HG03064 (cell line): ENCODE data around the gene CARM1.
"Not testable (repeated sequence)": the region's sequence is repeated elsewhere in the genome, so short reads cannot be mapped to it uniquely, and the experiment has no call there.

Experiments used
- ATAC-seq: cut with Tn5 transposase; IDR thresholded peaks from one replicate; pipeline ENCODE4 v1.9.1; 2021; ENCODE audit warnings: low read depth; ENCODE audit not compliant: unreplicated experiment

CARM1 gene

DNA sequence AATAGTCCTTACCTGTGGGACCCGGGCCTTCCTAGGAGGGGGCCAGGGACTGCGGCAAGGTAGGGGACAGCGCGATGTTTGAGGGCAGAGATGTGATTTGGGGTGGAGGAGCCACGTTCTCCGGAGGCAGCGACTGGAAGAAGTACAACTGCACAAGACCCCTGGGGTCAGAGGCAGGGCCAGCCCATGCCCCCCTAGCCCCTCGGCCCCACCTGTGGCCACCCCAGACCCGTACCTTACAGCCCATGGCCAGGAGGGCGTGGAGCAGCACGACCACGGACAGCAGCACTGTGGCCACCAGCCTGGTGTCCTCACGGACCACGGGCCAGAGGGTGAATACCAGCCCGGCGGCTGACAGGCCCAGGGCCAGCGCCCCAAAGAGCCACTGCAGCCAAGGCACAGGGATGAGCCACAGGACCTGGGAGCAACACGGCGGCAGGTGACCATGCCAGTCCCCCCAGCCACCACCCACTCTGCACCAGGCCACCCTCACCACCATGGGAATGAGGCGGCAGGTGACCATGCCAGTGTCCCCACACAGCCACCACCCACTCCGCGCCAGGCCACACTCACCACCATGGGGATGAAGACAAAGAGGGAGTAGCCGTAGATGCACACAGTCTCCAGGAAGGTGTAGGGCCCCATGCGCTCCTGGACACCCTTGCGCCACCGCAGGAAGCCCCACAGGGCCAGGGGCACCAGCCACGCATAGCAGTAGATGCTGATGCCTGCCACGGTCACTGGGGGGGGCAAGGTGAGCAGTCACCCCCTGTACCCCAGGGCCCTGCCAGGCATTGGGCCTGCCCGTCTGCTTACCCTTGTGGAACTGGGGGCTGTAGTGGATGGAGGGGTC, 52.1 kb downstream of the CARM1 start:
- no peak for ATAC-seq

- no peak for ATAC-seq
Observed at GRCh38 chr19:10924597-10924996, 53.2 kb downstream of the CARM1 start.

DNA sequence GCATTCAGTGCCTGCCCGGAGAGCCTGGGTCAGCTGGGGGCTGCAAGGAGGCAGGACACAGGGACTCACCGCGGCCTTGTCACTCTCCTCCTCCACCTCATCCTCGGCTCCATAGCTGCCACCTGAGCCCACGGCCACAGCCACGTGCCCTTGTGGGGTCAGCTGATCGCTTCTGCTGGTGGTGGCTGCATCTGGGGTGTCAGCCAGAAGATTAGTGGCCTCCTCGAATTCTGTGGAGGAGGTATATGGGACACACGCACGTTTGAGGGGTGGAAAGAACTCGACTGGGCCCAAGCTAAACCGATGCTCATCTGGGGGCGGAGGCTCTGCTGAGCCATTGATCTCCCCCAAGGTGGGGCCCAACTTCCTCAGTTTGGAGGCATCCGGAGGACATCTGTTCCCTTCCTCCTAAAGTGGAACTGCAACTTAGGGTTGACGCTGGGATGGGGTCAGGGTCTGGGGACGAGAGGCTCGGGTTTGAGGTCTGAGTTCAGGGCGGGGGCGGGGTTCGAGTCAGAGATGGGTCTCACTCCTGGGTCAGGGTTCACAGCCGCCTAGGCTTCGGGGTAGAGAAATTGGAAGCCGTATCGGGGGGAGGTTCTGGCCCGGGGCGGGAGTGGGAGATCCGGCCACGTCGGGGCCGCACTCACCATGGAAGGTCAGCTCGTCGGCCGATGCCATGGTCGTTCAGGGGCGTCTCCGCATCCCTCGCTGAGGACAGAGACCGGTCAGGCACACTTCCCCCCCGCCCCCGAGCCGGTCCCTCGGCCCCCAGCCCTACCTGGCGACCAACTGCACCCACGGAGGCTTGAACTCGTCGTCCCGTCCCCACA, 56.6 kb downstream of the CARM1 start:
- ATAC-seq, result no peak

DNA sequence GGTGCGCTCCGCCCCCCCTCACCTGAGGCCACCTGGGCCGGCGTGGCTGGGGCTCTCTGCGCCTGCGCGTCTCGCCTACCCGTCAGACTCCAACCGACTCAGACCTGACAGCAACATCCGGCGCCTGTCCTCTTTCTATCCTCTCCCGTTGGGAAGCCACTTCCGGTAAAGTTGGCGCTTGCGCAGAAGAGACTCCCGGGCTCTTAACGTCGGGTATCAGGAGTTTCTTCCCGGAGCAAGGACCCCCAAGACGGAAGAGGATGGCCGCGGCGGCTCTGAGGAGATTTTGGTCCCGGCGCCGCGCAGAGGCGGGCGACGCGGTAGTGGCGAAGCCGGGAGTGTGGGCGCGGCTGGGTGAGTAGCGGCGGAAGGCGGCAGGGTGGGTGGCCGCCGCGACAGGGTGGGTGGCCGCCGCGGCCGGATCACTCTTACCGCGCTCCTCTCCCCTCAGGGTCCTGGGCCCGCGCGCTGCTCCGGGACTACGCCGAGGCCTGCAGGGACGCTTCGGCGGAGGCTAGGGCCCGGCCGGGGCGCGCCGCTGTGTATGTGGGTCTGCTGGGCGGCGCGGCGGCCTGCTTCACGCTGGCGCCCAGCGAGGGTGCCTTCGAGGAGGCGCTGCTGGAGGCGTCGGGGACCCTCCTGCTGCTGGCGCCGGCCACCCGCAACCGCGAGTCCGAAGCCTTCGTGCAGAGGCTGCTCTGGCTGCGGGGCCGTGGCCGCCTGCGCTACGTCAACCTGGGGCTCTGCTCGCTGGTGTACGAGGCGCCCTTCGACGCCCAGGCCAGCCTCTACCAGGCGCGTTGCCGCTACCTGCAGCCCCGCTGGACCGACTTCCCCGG, 57.4 kb downstream of the CARM1 start, which contains the start of the genes TIMM29 and YIPF2:
Gene TIMM29, plus strand, starts transcription at position 249 of the 839 bp plus-strand sequence. Its CDS starts 12 bp downstream, at position 261.
Gene YIPF2, minus strand, starts transcription at position 77 of the 839 bp plus-strand sequence. CDS start 229 bp downstream, outside the sequence.
- peak; percentile 50 for ATAC-seq

DNA sequence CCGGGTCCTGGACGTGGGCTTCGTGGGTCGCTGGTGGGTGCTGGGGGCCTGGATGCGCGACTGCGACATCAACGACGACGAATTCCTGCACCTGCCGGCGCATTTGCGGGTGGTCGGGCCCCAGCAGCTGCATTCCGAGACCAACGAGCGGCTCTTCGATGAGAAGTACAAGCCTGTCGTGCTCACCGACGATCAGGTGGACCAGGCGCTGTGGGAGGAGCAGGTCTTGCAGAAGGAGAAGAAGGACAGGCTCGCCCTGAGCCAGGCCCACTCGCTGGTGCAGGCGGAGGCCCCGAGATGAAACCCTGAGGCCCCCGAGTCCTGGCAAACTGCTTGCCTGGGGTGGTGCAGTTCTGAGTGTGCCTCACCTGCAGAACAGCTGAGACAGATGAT, 58.0 kb downstream of the CARM1 start:
- ATAC-seq, result no peak

DNA sequence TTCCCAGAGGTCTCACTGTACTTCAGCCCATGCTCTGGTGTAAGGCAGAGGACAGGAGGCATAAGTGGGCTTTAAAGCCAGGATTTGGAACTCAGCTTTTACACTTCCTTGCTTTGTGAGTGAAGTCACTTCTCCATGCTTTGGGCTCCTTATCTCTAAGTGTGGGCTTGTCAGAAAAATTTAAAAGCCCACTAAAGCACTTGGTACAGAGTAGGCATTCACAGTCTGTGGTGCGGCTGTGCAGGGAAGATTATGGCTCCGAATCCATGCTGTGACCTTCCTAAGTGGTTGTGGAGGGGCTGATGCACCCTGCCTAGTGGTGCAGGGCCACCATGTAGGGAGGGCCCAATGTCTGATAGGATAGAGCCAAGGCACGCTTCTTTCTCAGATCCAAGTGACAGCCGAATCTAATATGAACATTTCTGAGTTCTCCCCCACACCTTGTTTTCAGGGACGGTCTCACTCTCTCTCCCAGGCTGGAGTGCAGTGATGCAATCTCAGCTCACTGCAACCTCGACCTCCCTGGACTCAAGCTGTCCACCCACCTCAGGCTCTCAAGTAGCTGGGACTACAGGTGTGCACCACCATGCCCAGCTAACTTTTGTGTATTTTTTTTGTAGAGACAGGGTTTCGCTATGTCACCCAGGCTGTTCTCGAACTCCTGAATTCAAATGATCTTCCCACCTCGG, 64.2 kb downstream of the CARM1 start:
- no peak for ATAC-seq

GRCh38 chr19:10936661-10937084, 65.3 kb downstream of the CARM1 start:
- ATAC-seq, result no peak

GRCh38 chr19:10941649-10942048, 70.3 kb downstream of the CARM1 start:
- not testable (repeated sequence) for ATAC-seq

GRCh38 chr19:10943412-10943811, 72.1 kb downstream of the CARM1 start:
- ATAC-seq, result not testable (repeated sequence)

GRCh38 chr19:10945264-10945663, 73.9 kb downstream of the CARM1 start:
- no peak for ATAC-seq

- ATAC-seq, result no peak
Observed at GRCh38 chr19:10946958-10947657, 75.8 kb downstream of the CARM1 start.

DNA sequence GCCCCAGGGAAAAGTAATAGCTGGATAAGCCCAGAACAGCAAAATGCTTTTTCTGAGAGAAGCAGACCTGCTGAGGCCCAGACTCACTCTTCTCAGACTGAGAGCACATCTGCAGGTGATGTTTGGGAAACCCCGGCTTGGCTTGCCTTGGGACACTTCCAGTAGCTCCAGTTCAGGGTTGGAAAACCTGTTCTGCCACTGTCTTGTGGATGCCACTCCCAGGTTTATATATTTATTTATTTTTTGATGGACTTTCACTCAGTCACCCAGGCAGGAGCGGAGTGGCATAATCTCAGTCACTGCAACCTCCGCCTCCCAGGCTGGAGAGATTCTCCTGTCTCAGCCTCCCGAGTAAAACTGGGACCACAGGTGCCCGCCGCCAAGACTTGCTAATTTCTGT, 81.5 kb downstream of the CARM1 start:
- ATAC-seq, result no peak

- ATAC-seq, result not testable (repeated sequence)
Observed at GRCh38 chr19:10959277-10959968, 88.1 kb downstream of the CARM1 start.

GRCh38 chr19:10960314-10961072, 89.1 kb downstream of the CARM1 start, which contains the start of gene SMARCA4:
Gene SMARCA4 (plus strand): TSS chr19:10961030. CDS start chr19:10984152, 23,122 bp downstream.
- peak; percentile 48 for ATAC-seq

GRCh38 chr19:10961073-10961860, 89.9 kb downstream of the CARM1 start:
- ATAC-seq, result peak; percentile 32

DNA sequence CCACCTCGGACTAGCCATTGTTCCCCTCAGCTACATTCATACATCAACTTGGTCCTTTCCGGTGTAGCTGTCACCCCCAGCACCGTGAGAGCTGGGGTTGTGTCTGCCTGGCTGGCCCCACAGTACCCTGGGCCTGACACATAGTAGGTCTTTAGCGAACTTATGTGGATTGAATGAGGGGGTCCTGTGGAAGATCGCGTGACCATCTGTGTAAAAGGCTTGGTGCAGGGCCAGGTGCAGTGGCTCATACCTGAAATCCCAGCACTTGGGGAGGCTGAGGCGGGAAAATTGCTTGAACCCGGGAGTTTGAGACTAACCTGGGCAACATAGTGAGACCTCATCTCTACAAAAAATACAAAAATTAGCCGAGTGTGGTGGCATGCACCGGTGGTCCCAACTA, 91.5 kb downstream of the CARM1 start:
- ATAC-seq, result no peak

DNA sequence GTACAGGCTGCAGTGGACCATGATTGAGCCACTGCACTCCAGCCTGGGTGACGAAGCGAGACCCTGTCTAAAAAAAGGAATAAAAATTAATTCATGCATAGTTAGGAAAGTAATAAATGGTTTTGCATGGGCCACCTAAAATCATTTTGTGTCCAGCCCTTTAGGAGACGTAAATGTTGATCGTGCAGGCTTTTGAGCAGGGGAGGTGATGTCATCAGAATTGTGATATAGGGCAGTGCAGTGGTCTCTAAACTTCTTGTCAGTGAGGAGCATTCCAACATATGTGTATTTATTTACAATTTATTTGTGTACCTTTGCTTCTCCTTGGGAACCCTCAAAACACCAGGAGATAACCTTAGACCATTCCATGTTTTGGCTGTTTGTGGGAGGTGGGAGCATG, 92.5 kb downstream of the CARM1 start:
- no peak for ATAC-seq
